Left colon (tissue), 2 donors: ENCODE measurements around the gene DOLPP1. TPM values are rescaled to one million over a fixed set of nuclear protein-coding genes. Genes with fewer than 3 reads are reported as not detected.
"Not testable (repeated sequence)": the region's sequence is repeated elsewhere in the genome, so short reads cannot be mapped to it uniquely, and the experiment has no call there.

Experiments
- ATAC-seq: fragments of 200-7000 bp; cut with Tn5 transposase; one replicate; pipeline ENCODE4 v1.9.1; 2020; ENCODE audit warnings: mild to moderate bottlenecking, moderate library complexity
- DNase-seq, 2 donors: peaks; one replicate each; pipeline ENCODE4 v3.0.0-alpha.2; 2020
- intact Hi-C, 2 donors: fragments of 100-400 bp; cut with DNase I in 1 of 2; cut with micrococcal nuclease in 1 of 2; formaldehyde crosslinking; loops; one replicate each; pipeline versions ENCODE4 v1.11.2 to v1.14.0; 2022; cut with DNase I, micrococcal nuclease
- total RNA-seq, 2 donors: library from RNA; stranded (reverse); fragmentation: NEBNext Ultra II Directional; extraction: Animal tissue kit (Norgen Biotek cat#: 25700); gene quantifications; one replicate each; pipeline ENCODE4 v1.2.1, GENCODE V29; 2021
- donor health status: DM: no; HTN: no; CAD: no.
- donor health status: DM: yes; HTN: yes; CAD: no.

The DOLPP1 gene
- total RNA-seq, 2 donors from 2014 or later: 44.4 to 53.1 TPM

DNA sequence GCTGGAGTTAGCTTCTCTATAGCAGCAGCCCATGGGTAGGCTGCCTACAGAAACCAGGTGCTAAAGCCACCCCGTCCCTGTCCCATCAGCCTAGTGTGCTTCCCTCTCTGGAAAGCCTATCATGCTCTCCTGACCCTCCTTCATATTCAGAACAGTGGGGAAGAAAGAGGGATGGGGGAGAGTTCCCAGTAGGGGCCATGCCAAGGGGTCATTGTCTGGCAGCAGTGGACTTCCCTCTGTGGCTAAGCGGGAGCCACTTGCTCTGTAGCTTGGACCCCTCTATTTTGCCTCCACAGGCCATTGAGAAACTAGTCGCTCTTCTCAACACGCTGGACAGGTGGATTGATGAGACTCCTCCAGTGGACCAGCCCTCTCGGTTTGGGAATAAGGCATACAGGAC lies 47.8 kb downstream of the DOLPP1 start:
- no peak for ATAC-seq
- no peak for DNase-seq
- intact Hi-C loops: no loop called here

DNA sequence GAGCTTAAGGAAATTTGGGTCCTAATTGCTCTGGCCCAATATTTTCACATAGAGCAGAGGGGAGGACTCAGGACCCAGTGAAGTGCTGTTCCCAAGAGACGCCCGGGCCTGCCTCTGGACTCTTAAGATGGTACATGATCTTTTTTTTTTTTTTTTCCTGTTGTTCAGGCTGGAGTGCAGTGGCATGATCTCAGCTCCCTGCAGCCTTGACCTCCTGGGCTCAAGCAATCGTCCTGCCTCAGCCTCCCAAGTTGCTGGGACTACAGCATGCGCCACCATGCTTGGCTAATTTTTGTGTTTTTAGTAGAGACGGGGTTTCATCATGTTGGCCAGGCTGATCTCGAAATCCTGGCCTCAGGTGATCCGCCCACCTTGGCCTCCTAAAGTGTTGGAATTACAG lies 49.4 kb downstream of the DOLPP1 start:
- DNase-seq, ATAC-seq, intact Hi-C loops: not testable (repeated sequence)

DNA sequence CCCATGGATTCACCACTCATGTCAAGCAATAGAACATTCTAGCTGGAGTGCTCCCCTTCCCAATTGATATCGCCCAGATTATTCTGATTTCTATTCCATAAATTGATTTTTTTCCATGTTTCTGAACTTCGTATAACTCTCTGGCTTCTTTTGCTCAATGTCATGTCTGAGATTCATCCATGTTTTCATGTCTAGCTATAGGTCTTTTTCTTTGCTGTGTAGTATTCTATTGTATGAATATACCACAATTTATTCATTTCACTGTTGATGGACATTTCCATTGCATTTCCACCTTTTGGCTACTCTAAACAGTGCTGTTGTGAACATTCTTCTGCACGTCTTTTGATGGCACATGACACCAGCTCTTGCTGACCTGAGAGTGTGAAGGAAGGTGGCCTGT lies 49.9 kb downstream of the DOLPP1 start:
- DNase-seq (no peak), ATAC-seq (no peak)
- intact Hi-C loops: no loop called here

DNA sequence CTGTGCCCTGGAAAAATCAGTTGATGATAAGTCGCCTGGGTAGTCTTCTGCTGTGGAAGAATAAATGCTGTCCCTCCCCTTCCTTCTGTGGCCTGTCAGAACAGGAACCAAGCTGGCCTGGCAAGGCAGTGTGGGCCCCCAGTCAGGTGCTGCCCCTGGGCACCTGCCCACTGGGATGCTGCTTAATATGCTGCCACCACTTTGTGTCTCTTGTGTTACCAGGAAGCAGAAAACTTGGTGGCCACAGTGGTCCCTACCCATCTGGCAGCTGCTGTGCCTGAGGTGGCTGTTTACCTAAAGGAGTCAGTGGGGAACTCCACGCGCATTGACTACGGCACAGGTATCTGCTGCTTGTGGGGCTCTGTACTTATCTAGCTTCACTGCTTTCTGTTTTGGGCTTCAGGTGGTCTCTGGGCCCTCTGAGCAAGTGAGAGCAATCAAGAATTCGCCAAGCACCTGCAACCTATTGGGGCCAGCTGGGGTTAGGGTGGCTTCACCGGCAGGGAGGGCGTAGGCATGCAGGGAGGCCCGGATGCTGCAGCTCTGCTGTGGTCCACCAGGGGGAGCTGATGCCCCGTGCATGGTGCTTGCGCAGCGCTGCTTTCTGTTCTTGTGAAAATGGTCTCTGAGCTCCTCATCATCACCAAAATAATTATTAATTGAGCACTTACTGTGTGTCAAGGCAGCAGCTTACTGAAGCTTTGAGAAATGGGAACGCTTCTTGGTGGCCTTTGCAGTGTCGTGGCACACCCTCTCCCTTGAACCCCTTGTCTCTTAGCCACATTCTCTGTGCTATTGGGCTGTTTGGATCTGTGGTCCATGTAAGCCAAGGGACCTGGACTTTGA lies 50.6 kb downstream of the DOLPP1 start:
- ATAC-seq: peak; percentile 93
- intact Hi-C loops: no loop called here
- DNase-seq: peak in 1 of 2 donors; percentile 79

DNA sequence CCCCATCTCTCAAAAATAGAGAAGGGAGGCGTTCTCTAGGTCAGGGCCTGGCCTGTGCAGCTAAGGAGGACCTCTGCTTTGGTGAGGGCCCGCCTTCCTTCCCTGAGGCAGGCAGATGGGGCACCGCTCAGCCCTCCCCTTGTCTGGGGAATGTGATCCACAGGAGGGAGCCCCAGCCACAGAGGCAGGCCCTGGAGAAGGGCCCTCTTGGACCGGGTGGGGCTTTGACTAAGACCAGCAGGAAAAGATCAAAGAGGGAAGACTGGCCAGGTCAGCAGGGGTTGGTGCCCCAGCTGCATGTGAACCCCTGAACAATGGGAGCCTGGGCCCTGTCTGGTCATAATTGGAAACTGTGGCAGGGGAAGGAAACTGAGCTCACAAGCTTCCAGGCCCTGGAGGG lies 52.2 kb downstream of the DOLPP1 start:
- no peak for ATAC-seq
- intact Hi-C loops: no loop called here
- no peak for DNase-seq

DNA sequence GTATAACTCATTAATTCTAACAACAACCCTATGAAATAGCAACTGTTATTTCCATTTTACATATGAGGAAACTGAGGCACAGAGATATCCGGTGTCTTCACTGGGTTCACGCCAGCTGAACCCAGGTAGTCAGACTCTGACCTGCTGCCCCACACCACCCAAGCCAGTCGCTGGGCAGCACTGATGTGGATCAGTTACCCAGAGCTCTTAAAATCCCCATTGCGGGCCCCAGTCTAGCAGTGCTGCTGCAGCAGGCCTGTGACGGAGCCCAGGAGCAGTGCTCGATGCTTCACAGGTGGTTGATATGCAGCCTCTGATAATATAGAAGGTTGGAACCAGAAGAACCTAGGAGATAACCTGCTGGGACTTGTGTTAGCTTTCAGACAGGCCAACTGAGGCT lies 54.6 kb downstream of the DOLPP1 start:
- ATAC-seq: no peak
- DNase-seq: no peak
- intact Hi-C loops: loop anchor here (5.0 kb wide), 1 partner anchor 477 kb away; no protein-coding TSS in a partner anchor

DNA sequence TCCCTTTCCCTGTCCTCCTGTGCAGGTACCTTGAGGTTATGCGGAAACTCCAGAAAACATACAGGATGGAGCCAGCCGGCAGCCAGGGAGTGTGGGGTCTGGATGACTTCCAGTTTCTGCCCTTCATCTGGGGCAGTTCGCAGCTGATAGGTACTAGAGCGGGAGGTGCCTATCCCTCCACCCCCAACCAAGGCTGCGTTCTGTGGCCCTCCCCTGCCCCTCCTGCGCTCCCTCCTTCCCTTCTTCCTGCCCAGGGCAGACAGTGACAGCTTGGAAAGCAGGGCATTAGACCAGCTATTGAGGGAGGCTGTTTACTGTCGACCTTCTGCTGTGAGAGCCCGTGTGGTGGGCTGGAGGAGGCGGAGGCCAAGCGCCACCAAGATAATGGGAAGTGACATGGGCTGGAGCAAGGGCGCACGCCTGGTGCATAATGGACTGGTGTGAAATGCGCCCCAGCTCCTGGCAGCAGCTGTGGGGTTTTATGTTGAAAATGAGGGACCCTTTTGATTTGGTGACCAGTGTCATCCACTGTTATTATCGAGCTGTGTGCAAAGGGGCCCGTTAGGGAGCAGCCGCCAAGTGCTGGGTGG lies 55.6 kb downstream of the DOLPP1 start:
- ATAC-seq: no peak
- no peak for DNase-seq
- intact Hi-C loops: loop anchor here (5.0 kb wide), 1 partner anchor 476 kb away; no protein-coding TSS in a partner anchor

DNA sequence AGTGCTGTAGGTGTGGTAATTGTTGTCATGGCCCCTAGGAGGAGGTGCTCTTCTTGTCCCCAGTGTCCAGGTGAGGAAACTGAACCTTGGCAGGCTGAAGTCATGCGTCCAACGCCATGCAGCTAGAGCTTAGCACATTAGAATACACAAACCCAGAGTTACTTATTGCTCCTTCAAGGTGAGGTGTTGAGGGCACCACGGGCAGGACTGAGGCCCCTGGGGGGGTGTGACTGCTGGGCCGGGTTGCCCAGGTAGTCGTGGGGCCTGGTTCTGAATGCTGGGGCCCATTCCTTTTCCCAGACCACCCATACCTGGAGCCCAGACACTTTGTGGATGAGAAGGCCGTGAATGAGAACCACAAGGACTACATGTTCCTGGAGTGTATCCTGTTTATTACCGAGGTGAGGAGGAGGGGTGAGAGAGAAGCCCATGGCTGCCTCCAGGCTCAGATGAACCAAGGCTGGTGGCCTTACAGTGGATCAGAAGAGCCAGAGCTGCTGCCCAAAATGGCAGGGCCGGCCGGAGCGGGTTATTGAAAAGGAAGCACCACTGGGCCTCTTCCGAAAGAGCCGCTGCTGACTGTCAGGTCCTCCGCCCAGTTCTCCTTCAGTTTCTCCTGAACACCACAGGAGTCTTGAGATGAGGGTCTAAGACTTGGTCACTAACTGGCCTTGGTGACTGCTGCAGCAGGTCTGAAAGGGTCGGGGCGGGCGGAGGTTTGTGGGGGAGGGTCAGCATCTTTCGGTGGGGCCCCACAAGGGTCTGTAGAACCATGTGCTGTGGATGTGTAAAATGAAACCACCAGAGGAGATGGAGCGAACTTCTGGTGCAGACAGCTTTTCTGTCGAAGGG lies 56.6 kb downstream of the DOLPP1 start:
- intact Hi-C loops: loop anchor here (5.0 kb wide), 1 partner anchor 475 kb away; no protein-coding TSS in a partner anchor
- no peak for DNase-seq
- ATAC-seq: no peak

DNA sequence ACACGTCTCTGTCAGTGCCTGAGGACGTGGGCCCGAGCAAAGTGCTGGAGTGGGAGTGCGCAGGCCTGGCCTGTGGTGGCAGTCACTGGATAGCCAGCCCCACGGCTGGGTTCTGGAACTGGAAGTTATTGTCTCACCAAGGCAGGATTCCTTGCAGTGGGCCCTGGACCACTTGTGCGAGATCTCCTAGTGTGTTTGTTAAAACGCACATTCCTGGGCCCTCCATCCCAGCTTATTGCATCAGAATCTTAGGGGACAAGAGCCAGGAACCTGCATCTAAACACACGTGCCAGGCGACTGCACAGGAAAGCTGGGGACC lies 57.2 kb downstream of the DOLPP1 start:
- ATAC-seq: no peak
- intact Hi-C loops: loop anchor here (5.0 kb wide), 1 partner anchor 474 kb away; no protein-coding TSS in a partner anchor
- no peak for DNase-seq

DNA sequence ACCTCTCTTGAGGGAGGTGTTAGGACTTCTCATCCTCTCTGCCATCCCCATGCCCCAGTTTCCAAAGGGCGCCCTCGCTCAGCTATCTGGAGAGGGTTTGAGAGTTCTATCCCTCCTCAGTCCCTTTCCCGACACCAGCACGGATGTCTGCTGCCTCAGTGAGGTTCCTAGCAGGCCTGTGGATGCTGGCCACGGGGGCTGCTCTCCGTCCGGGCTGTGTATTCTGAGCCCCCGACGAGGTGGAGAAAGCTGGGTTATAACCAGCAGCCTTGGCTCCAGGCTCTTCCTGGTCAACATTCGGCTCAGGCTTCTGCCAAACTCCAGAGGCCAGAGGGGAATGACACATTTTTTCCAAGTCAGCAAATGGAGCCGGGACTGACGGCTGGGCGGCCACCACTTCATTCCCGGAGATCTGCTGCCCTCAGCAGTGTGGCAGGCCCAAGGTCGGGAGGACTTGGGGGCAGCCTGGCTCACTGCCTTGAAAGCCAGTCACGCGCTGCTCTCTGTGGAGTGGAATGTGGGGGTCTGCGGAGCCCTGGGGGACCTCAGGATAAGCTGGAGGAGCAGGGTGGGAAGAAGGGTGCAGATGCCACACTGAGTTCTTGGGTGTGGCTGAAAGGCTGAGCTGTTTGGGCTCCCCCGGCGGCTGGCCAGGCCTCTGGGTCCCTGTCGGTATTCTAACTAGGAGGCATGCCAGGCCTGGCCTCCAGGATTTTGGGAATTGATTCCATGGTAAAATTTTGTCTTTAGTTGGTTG lies 57.7 kb downstream of the DOLPP1 start:
- DNase-seq (peak; percentile 28 to 37), ATAC-seq (no peak)
- intact Hi-C loops: loop anchor here (5.0 kb wide), 1 partner anchor 474 kb away; no protein-coding TSS in a partner anchor

DNA sequence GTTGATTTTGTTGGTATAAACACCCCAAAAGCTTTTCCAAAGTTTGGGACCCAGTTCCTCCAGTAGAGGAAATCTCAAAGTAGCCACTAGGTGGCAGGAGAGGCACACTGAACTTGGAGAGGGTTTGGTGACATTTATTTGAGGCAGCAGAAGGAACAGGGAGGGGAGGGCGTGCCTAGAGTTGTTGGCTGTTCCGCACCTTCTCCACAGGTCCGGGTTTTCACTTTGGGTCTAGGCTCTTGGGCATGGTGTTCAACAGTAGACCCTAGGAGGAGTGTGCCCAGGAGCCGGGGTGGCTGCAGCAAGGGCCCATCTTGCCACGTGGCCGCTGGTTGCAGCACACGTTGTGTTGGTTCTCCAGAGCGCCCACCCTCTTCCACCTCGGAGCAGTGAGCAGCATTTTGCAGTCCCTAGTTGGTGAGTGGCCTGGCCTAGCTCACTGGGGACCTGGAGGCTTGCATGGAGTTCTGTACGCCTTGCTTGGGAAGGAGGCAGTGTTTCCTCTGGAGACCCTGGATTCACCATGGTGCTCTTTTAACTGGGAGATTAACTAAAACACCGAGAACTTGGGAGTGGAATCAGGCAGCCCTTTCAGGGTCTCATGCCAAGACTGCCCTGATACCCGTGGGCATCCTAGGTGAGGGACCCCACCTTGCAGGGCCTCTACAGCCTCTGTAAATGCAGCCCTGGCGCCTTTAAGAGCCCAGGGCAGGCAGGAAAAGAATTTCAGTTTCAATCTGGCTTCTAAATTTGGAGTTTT lies 58.5 kb downstream of the DOLPP1 start:
- intact Hi-C loops: loop anchor here (5.0 kb wide), 1 partner anchor 473 kb away; no protein-coding TSS in a partner anchor
- DNase-seq (peak; percentile 79 to 80), ATAC-seq (peak; percentile 69)

DNA sequence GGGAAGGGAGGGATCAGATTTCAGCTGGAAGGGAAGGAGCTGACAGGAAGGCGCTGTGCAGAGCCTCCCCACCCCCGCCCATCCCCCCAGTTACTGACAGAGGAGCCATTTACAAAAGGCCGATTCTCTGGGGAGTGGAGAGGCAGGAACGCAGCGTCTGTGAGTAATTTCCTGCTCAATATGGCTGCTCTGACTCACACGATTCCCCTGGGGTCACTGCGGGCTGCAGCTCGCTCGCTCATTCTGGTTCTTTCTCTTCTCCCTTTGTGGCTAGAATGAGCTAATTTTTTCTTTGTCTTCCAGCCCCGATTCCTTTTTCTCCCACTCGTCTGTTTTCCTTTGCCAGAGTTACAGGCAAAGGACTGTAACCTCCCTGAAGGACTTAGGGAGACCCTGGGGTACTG lies 59.1 kb downstream of the DOLPP1 start:
- ATAC-seq (peak; percentile 80), DNase-seq (peak; percentile 84 to 93)
- intact Hi-C loops: loop anchor here (5.0 to 10.0 kb wide), 3 partner anchors 345 to 472 kb away; no protein-coding TSS in a partner anchor

Other genes starting within 250 kb of the DOLPP1 start
- gene KYAT1, start 199.2 kb upstream of the DOLPP1 start, total RNA-seq: 1 to 10 TPM; 2.1 TPM
- 10 to 100 TPM; 21.8 to 38.3 TPM for gene LRRC8A, start 199.0 kb upstream of the DOLPP1 start, total RNA-seq
- 1 to 10 TPM; 1.5 to 7.1 TPM for gene PHYHD1, start 160.1 kb upstream of the DOLPP1 start, total RNA-seq
- gene DOLK, start 133.5 kb upstream of the DOLPP1 start, total RNA-seq: 10 to 100 TPM; 12.1 to 12.8 TPM
- gene NUP188, start 133.4 kb upstream of the DOLPP1 start, total RNA-seq: 10 to 100 TPM; 19.6 to 23.6 TPM
- gene SH3GLB2, start 52.8 kb upstream of the DOLPP1 start, total RNA-seq: 100 to 1,000 TPM; 158 to 169 TPM
- 10 to 100 TPM; 68.3 to 71.3 TPM for gene MIGA2, start 44.5 kb upstream of the DOLPP1 start, total RNA-seq
- 10 to 100 TPM; 62.4 to 76.1 TPM for gene CRAT, start 29.7 kb downstream of the DOLPP1 start, total RNA-seq
- 10 to 100 TPM; 90.8 to 91.9 TPM for gene PTPA, start 30.3 kb downstream of the DOLPP1 start, total RNA-seq
- gene IER5L, start 97.2 kb downstream of the DOLPP1 start, total RNA-seq: 1 to 10 TPM; 4.3 to 8.8 TPM